ENCODE measurements around the gene ECHDC1.
A peak's percentile ranks its signal among the peaks of the same experiment; 100 is the strongest.
"Not testable (repeated sequence)": the region's sequence is repeated elsewhere in the genome, so short reads cannot be mapped to it uniquely, and the experiment has no call there.

ECHDC1 gene

DNA sequence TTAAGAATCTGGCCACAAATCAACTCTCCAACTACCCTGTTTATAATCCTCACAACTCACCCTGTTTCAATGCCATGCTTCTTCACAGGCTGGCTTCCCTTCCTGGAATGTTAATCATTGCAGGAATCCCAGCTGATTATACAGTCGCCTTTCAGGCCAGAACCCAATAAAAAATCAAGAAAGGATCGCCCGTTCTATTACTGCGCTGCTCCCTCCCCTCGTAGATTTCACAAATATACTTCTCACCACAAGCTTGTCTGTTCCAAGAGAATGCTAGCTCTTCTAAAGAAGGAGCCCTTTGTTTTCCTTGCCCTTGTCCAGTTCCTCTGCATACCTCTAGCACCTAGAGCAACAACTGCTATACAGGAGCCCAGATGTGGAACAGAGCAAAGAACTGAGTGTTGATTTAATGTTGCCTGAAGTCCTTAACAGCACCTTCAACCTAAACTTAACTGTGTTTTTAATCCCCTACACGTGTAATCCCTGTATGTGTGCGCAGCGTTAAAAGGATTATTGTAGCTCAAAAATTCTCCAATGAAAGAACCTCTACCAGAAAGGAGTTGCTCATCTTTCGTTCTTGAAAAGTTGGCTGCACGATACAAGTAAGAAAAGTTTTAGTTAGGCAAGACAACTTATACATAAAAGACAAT lies 988 bp downstream of the ECHDC1 start:
- DNase-seq = no peak

DNA sequence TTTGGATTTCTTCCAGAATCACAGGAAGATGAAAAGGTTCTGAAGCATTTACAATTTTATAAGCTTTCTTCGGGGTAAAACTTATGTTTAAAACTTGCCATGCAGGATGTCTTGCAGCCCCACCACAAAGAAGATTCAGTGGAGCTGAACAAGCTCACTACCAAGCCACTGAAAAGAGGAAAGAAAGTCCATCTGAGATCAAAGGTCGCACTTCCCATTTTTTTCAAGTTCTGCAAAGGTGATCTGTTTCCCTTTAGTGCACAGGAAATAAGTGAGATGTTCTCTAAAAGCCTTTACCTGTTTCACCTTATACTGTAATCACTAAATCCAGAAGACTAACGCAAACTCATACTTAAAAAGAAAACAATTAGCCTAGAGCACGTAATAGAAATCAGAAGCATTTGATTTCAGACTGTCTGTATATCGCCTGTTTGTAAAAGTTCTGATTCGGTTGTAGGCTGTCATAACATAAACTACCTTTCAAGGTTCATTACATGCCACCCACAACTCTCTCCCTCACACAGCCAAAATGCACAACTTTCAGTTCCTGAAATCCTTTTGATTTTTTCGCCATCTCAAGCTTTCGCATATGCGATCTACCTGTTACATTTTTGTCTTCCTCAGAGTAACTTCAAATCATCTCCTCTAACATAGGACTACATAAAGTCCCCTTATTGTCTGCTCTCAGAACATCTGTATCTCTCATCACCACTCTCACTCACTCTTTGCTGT lies 1.8 kb downstream of the ECHDC1 start:
- DNase-seq = no peak

DNA sequence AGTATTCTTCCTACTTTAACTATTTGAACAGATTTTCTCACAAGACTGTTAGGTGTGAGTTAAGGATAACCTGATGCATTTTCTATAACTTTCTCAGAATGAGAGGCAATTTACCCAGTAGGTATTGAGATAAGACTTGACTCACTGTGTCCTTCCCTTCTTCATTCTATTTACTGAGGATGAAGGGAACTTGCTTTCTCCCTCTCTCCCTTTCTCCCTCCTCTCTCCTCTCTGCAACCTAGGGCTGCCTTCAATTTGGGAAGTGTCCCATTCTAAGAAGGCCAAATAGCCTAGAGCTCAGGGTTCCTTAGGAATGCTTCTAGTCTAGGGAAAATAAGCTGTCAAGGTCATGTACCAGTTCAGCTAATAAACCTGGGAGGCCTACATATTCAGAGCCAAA lies 3.2 kb downstream of the ECHDC1 start:
- DNase-seq = no peak

DNA sequence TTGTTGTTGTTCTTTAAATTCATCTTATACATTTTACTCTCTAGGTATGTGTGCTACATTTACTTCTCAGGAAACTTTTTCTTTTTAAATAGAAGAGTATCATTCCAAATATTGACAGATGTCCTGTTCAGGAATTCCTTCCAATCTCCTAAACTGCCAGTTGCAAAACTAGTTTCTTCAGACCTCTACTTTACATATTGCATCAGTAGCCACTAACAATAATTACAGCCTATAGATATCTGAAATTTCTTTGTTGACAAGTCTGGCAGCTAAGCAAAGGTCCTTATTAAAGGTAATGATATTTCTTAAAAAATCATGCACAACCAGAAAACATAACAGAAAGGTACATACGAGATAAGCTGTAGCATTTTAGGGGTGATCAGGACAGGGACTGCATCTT lies 4.5 kb downstream of the ECHDC1 start:
- DNase-seq = no peak

DNA sequence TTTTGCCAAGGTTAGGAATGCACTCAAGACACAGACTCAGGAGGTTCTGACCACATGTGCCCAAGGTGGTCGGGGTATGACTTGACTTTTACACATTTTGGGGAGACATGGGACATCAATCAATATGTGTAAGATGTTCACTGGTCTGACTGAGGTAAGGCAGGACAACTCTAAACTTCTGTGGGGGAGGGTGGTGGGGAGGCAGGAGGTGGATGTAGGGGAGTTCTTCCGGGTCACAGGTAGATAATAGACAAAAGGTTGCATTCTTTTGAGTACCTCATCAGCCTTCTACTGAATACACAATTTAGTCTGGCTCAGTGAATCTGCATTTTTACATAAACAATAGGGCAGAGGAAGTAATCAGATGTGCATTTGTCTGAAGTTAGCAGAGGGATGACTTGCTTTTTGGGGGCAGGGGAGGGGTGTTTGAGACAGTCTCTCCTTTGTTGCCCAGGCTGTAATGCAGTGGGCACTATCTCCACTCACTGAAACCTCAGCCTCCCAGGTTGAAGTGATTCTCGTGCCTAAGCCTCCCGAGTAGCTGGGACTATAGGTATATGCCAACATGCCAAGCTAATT lies 10.9 kb downstream of the ECHDC1 start:
- no peak for DNase-seq

GRCh38 chr6:127331256-127331655 lies 12.2 kb downstream of the ECHDC1 start:
- DNase-seq = not testable (repeated sequence)

DNA sequence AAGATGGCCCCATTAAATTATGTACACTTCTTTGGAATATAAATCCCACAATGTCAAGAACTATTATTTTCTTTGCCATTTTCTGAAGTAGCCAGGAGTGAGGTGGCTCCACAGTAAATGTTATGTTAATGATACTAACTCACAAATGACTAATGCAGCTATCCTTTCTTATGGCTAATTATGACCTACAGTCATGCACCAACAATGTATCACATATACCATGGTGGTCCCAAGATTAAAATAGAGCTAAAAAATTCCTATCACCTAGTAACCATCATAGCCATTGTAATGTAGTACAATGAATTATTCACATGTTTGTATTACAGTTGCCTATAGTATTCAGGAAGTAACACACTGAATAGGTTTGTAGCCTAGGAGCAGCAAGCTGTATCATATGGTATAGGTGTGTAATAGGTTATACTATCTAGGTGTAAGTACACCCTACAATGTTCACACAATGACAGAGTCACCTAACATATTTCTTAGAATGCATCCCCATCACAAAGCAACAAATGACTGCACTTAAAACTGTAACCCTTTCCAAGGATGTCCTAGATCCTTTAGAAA lies 15.3 kb downstream of the ECHDC1 start:
- no peak for DNase-seq

- no peak for DNase-seq
Observed at GRCh38 chr6:127319686-127320085, 23.7 kb downstream of the ECHDC1 start.

- DNase-seq = no peak
Observed at GRCh38 chr6:127317388-127318128, 25.9 kb downstream of the ECHDC1 start.

DNA sequence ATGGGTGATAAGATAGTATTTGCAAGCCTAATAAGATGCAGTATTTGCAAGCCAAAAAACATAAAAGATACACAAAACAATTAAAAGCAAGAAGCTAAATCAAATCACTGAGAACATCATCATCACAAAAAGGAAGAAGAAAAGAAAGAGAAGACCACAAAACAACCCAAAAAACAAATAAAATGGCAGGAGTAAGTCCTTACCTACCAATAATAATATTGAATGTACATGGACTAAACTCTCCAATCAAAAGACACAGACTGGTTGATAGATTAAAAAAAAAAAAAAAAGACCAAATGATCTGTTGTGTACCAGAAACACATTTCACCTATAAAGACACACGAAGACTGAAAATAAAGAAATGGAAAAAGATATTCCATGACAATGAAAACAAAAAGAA lies 37.7 kb downstream of the ECHDC1 start:
- DNase-seq = no peak

GRCh38 chr6:127303917-127304316 lies 39.5 kb downstream of the ECHDC1 start:
- DNase-seq = no peak

DNA sequence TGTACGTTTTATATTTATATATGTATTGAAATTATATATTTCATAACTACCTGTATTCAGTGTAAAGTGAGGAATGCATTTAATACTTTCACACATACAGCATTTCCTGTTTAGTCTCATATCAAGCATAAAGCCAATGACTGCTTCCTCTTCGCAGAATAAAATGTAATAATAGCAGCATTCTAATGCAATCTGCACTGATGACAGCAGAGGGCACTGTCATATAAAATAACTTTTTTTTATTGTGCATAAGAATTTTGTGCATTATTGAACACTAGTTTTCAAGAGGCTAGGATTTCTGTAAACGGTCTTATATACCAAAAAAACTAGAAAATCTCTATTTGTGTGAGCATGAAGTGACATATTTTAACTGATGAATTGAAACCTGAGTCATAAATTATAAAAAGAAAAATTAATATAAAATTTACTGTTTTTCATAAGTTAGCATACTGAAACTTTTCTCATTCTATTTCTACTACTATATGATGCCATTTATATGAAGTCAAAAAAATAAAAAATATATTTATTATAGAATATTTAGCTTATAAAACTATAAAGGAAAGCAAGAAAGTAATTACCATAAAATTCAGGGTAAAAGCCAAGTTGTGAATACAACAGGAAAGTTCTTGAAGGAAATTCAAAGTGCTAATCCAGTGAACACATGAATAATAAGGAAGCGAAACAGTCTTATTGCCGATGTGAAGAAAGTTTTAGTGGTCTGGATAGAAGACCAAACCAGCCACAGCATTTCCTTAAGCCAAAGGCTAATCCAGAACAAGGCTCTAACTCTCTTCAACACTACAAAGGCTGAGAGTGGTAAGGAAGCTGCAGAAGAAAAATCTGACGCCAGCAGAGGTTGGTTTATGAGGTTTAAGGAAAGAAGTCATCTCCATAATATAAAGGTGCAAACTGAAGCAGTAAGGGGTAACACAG lies 40.4 kb downstream of the ECHDC1 start:
- peak in 2 of 56 donors; percentile 9 to 49 for DNase-seq

DNA sequence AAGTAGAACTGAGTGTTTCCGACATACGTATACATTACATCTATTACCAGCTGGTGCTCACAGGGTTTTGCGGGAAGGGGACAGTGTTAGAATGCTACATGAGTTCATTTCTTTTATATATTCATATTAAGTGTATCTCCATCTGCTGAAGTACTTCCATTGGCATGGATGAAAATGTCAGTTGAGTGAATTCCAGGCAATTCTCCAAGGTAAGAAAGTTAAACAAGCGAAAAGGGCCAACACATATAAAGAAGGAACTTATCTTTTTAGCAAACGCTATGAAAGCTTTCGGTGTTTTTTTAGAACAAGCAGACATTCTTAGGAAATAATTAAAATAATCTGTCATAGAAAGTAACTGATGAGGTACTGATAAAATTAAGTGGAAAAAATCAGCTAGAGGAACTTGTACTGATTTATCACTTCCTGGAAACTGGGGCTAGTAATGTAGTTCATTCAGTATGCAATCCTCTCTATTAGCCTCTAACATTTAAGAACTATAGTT lies 42.2 kb downstream of the ECHDC1 start:
- DNase-seq = no peak

DNA sequence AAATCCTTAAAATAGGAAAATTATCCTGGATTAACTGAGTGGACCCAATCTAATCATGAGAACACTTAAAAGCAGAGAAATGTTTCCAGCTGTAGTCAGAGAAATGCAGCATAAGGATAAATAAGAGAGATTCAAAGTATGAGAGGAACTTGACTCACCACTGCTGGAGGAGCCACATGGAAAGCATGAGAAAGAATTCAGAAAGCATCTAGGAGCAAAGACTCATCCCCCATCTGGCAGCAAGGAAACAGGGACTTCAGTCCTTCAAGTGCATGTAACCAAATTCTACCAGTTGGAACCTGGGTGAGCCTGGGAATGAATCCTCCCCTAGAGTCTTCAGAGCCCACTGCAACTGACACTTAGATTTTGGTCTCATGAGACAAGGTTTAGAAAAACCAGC lies 43.0 kb downstream of the ECHDC1 start:
- no peak for DNase-seq

GRCh38 chr6:127299522-127300240 lies 43.7 kb downstream of the ECHDC1 start:
- DNase-seq = no peak

GRCh38 chr6:127298475-127298874 lies 44.9 kb downstream of the ECHDC1 start:
- DNase-seq = no peak

GRCh38 chr6:127297502-127298070 lies 45.8 kb downstream of the ECHDC1 start:
- DNase-seq = no peak

- DNase-seq = no peak
Observed at GRCh38 chr6:127291495-127291894, 51.9 kb downstream of the ECHDC1 start.
